H9 (cell line): ENCODE data around the gene IER5. TPM values are rescaled to one million over a fixed set of nuclear protein-coding genes. Genes with fewer than 3 reads are reported as not detected.
"Not testable (repeated sequence)": the region's sequence is repeated elsewhere in the genome, so short reads cannot be mapped to it uniquely, and the experiment has no call there.

Experiments
- DNase-seq: peaks from one replicate; pipeline ENCODE4 v3.0.0-alpha.2; 2017
- H2AFZ ChIP-seq: one replicate; pipeline ENCODE4 v1.6.1; 2013; ENCODE audit warnings: mild to moderate bottlenecking, low read length, control low read depth, moderate library complexity
- H2AK5ac ChIP-seq: 2 replicates; pipeline ENCODE4 v1.6.1; 2013; ENCODE audit warnings: low read length, control low read depth, mixed read lengths; ENCODE audit not compliant: insufficient read length
- H2BK120ac ChIP-seq: one replicate; pipeline ENCODE4 v1.6.1; 2013; ENCODE audit warnings: low read depth, mild to moderate bottlenecking, low read length, control low read depth, inconsistent platforms; ENCODE audit not compliant: poor library complexity, severe bottlenecking
- H2BK12ac ChIP-seq: 2 replicates; pipeline ENCODE4 v1.6.1; 2013; ENCODE audit warnings: low read length, control low read depth, mixed read lengths, low read depth; ENCODE audit not compliant: insufficient read length
- H2BK15ac ChIP-seq: 2 replicates; pipeline ENCODE4 v1.6.1; 2013; ENCODE audit warnings: low read depth, low read length, control low read depth
- H2BK20ac ChIP-seq: one replicate; pipeline ENCODE4 v1.6.1; 2013; ENCODE audit warnings: low read depth, mild to moderate bottlenecking, low read length, control low read depth, inconsistent platforms; ENCODE audit not compliant: poor library complexity, severe bottlenecking
- H2BK5ac ChIP-seq: 2 replicates; pipeline ENCODE4 v1.6.1; 2013; ENCODE audit warnings: low read length, control low read depth, mixed read lengths; ENCODE audit not compliant: insufficient read length
- H3K14ac ChIP-seq: 2 replicates; pipeline ENCODE4 v1.6.1; 2013; ENCODE audit warnings: low read length, control low read depth; ENCODE audit not compliant: insufficient read depth
- H3K18ac ChIP-seq: 2 replicates; pipeline ENCODE4 v1.6.1; 2013; ENCODE audit warnings: low read depth, mild to moderate bottlenecking, mixed read lengths, low read length, control low read depth; ENCODE audit not compliant: insufficient read length
- H3K23ac ChIP-seq: 2 replicates; pipeline ENCODE4 v1.6.1; 2013; ENCODE audit warnings: low read length, control low read depth, mixed read lengths, low read depth; ENCODE audit not compliant: insufficient read length
- H3K23me2 ChIP-seq: 2 replicates; pipeline ENCODE4 v1.6.1; 2013; ENCODE audit warnings: low read depth, mild to moderate bottlenecking, mixed read lengths, low read length, control low read depth; ENCODE audit not compliant: insufficient read length, poor library complexity, severe bottlenecking
- H3K27ac ChIP-seq: 2 replicates; pipeline ENCODE4 v1.5.1; 2013; ENCODE audit warnings: low read length, control low read depth, mixed read lengths, low read depth; ENCODE audit not compliant: insufficient read length
- H3K27me3 ChIP-seq: 2 replicates; pipeline ENCODE4 v1.6.1; 2013; ENCODE audit warnings: low read length, control low read depth, inconsistent platforms; ENCODE audit not compliant: insufficient read depth
- H3K4ac ChIP-seq: 2 replicates; pipeline ENCODE4 v1.6.1; 2013; ENCODE audit warnings: low read depth, mild to moderate bottlenecking, control low read depth, inconsistent platforms, low read length, moderate library complexity
- H3K4me1 ChIP-seq: 2 replicates; pipeline ENCODE4 v1.6.1; 2013; ENCODE audit warnings: low read length, control low read depth, inconsistent platforms; ENCODE audit not compliant: insufficient read depth
- H3K4me2 ChIP-seq: 2 replicates; pipeline ENCODE4 v1.6.1; 2013; ENCODE audit warnings: low read length, control low read depth, mixed read lengths; ENCODE audit not compliant: insufficient read length, insufficient read depth
- H3K56ac ChIP-seq: 2 replicates; pipeline ENCODE4 v1.6.1; 2013; ENCODE audit warnings: low read depth, mild to moderate bottlenecking, mixed read lengths, low read length, control low read depth; ENCODE audit not compliant: insufficient read length
- H3K79me1 ChIP-seq: 2 replicates; pipeline ENCODE4 v1.6.1; 2013; ENCODE audit warnings: low read depth, mild to moderate bottlenecking, moderate library complexity, low read length, control low read depth, inconsistent platforms; ENCODE audit not compliant: insufficient read depth, poor library complexity, severe bottlenecking
- H3K79me2 ChIP-seq: 2 replicates; pipeline ENCODE4 v1.6.1; 2013; ENCODE audit warnings: low read length, control low read depth, inconsistent platforms; ENCODE audit not compliant: insufficient read depth
- H3K9ac ChIP-seq: 2 replicates; pipeline ENCODE4 v1.6.1; 2013; ENCODE audit warnings: low read length, control low read depth, mixed read lengths; ENCODE audit not compliant: insufficient read length; ENCODE audit errors: extremely low read depth
- H3K9me3 ChIP-seq: one replicate; pipeline ENCODE4 v1.6.1; 2013; ENCODE audit warnings: low read depth, low read length, inconsistent platforms; ENCODE audit not compliant: control insufficient read depth
- H3T11ph ChIP-seq: one replicate; pipeline ENCODE4 v1.6.1; 2013; ENCODE audit warnings: mild to moderate bottlenecking, low read length, control low read depth, inconsistent platforms
- H4K20me1 ChIP-seq: one replicate; pipeline ENCODE4 v1.6.1; 2013; ENCODE audit not compliant: control insufficient read depth, insufficient read length, insufficient read depth
- H4K5ac ChIP-seq: 2 replicates; pipeline ENCODE4 v1.6.1; 2013; ENCODE audit warnings: low read depth, mild to moderate bottlenecking, mixed read lengths, low read length, control low read depth; ENCODE audit not compliant: insufficient read length
- H4K8ac ChIP-seq: replicated peaks from 2 replicates; pipeline ENCODE4 v1.6.1; 2013; ENCODE audit warnings: low read length, control low read depth, mixed read lengths, low read depth; ENCODE audit not compliant: insufficient read length
- H4K91ac ChIP-seq: 2 replicates; pipeline ENCODE4 v1.6.1; 2013; ENCODE audit warnings: low read depth, mild to moderate bottlenecking, moderate library complexity, mixed read lengths, low read length, control low read depth; ENCODE audit not compliant: insufficient read length
- H3K27ac Mint-ChIP-seq, 3 experiments: 2 replicates in 2 of 3; 3 replicates in 1 of 3; pipeline ENCODE4 v1.8.0; 2020 to 2021; ENCODE audit warnings: mixed read lengths in 3 of 3, mild to moderate bottlenecking in 1 of 3, moderate library complexity in 1 of 3
- H3K27me3 Mint-ChIP-seq: 2 replicates; pipeline ENCODE4 v1.8.0; 2021; ENCODE audit warnings: low read depth, mild to moderate bottlenecking, moderate library complexity, mixed read lengths
- H3K36me3 Mint-ChIP-seq, 3 experiments: 2 replicates in 2 of 3; 3 replicates in 1 of 3; pipeline ENCODE4 v1.8.0; 2020 to 2021; ENCODE audit warnings: low read depth in 3 of 3, mixed read lengths in 3 of 3; ENCODE audit not compliant: insufficient read depth in 1 of 3
- H3K4me1 Mint-ChIP-seq, 2 experiments: 2 replicates each; pipeline ENCODE4 v1.8.0; 2020; ENCODE audit warnings: mixed read lengths in 2 of 2
- H3K4me3 Mint-ChIP-seq, 2 experiments: 2 replicates in 1 of 2; 3 replicates in 1 of 2; pipeline ENCODE4 v1.8.0; 2020 to 2021; ENCODE audit warnings: mild to moderate bottlenecking in 2 of 2, mixed read lengths in 2 of 2, moderate library complexity in 1 of 2
- H3K9me3 Mint-ChIP-seq, 2 experiments: 2 replicates in 1 of 2; 3 replicates in 1 of 2; pipeline ENCODE4 v1.8.0; 2020; ENCODE audit warnings: mild to moderate bottlenecking in 2 of 2, mixed read lengths in 2 of 2, moderate library complexity in 1 of 2
- WGBS: extraction: QIAGEN DNeasy Blood & Tissue Kit; methylation state at CpG from one replicate; pipeline ENCODE4 v1.1.7; 2013; ENCODE audit warnings: missing lambda C conversion rate, low lambda C conversion rate, mixed read lengths; ENCODE audit not compliant: insufficient read length; ENCODE audit errors: extremely low coverage; 5-methylcytosine and 5-hydroxymethylcytosine counted together
- total RNA-seq: library from RNA; stranded (reverse); gene quantifications from 2 replicates; pipeline ENCODE4 v1.2.1, GENCODE V29; 2021
- TF ChIP-seq, protein P1 (sequence below): fragments of 200-600 bp; sonication (generic); conservative IDR thresholded peaks from 3 replicates; pipeline ENCODE4 v1.8.0; 2021; ENCODE audit warnings: antibody characterized with exemption, mild to moderate bottlenecking

IER5 gene
- total RNA-seq, 1 experiment from 2014 or later: 6.7 TPM

DNA sequence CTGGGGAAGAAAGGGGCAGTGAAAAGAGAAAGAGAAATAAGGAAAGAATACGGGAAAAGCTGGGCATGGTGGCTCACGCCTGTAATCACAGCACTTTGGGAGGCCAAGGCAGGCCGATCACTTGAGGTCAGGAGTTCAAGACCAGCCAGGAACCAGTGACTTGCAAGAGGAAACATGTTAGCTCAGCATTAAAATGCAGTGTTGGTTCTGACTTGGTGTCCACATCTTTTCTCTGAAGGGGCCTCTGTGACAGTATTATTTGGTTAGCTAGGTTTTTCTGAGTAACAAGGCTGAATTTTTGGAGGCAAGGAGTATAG, 26.8 kb downstream of the IER5 start:
- peaks cover 23% of the 10 kb centered on the region for H3K27me3 Mint-ChIP-seq
- Histone ChIP-seq H3K4ac (no peak overlapping the region), H4K91ac (no peak overlapping the region), H2BK120ac (no peak overlapping the region), H3K56ac (no peak overlapping the region), H3K27ac (no peak overlapping the region), H3T11ph (no peak overlapping the region), H3K18ac (no peak overlapping the region), H2BK15ac (no peak overlapping the region), H2AK5ac (no peak overlapping the region), H2BK20ac (no peak overlapping the region), H4K20me1 (no peaks in the 10 kb centered on the region), H3K27me3 (no peaks in the 10 kb centered on the region; the same call in 1 of the 2 replicates), H3K23ac (no peak overlapping the region), H3K14ac (no peak overlapping the region), H3K23me2 (no peaks in the 10 kb centered on the region), H3K4me1 (no peaks in the 10 kb centered on the region), H2AFZ (no peak overlapping the region), H2BK5ac (no peak overlapping the region), H4K8ac (no peak overlapping the region), H3K79me1 (no peaks in the 10 kb centered on the region), H3K9ac (no peak overlapping the region), H4K5ac (no peak overlapping the region), H3K79me2 (no peaks in the 10 kb centered on the region), H3K9me3 (no peaks in the 10 kb centered on the region), H2BK12ac (no peak overlapping the region), H3K4me2 (no peak overlapping the region)
- DNase-seq: no peak
- no peak overlapping the region for H3K27ac Mint-ChIP-seq
- no peak overlapping the region for H3K4me3 Mint-ChIP-seq
- TF ChIP-seq, protein P1, sequence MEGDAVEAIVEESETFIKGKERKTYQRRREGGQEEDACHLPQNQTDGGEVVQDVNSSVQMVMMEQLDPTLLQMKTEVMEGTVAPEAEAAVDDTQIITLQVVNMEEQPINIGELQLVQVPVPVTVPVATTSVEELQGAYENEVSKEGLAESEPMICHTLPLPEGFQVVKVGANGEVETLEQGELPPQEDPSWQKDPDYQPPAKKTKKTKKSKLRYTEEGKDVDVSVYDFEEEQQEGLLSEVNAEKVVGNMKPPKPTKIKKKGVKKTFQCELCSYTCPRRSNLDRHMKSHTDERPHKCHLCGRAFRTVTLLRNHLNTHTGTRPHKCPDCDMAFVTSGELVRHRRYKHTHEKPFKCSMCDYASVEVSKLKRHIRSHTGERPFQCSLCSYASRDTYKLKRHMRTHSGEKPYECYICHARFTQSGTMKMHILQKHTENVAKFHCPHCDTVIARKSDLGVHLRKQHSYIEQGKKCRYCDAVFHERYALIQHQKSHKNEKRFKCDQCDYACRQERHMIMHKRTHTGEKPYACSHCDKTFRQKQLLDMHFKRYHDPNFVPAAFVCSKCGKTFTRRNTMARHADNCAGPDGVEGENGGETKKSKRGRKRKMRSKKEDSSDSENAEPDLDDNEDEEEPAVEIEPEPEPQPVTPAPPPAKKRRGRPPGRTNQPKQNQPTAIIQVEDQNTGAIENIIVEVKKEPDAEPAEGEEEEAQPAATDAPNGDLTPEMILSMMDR: no peak
- H3K4me1 Mint-ChIP-seq: peaks cover 16 to 43% of the 10 kb centered on the region in 2 experiments
- no peaks in the 10 kb centered on the region for H3K36me3 Mint-ChIP-seq
- H3K9me3 Mint-ChIP-seq: no peaks in the 10 kb centered on the region
- WGBS: no CpG with 5 or more reads among the region's 3 CpGs

DNA sequence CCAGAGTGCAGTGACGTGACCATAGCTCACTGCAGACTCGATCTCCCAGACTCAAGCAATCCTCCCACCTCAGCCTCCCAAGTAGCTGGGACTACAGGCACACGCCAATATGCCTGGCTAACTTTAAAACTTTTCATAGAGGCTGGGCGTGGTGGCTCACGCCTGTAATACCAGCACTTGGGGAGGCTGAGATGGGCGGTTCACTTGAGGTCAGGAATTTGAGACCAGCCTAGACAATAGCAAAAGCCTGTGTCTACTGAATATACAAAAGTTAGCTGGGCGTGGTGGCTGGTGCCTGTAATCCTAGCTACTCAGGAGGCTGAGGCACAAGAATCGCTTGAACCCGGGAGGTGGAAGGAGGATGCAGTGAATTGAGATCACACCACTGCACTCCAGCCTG, 27.5 kb downstream of the IER5 start:
- not testable (repeated sequence) for DNase-seq, H3K9me3 ChIP-seq, H2BK15ac ChIP-seq, H3K18ac ChIP-seq, H3K9me3 Mint-ChIP-seq, H4K91ac ChIP-seq, H2BK12ac ChIP-seq, H4K5ac ChIP-seq, H3K27me3 ChIP-seq, H3K79me2 ChIP-seq, H3K4me3 Mint-ChIP-seq, H3K4me1 ChIP-seq, H2BK120ac ChIP-seq, H2AK5ac ChIP-seq, H3T11ph ChIP-seq, H4K8ac ChIP-seq, H4K20me1 ChIP-seq, H3K4me2 ChIP-seq, H3K79me1 ChIP-seq, H2AFZ ChIP-seq, H3K9ac ChIP-seq, H3K27ac Mint-ChIP-seq, H2BK20ac ChIP-seq, H3K14ac ChIP-seq, H3K23me2 ChIP-seq, H2BK5ac ChIP-seq, H3K23ac ChIP-seq, H3K4ac ChIP-seq, H3K36me3 Mint-ChIP-seq, H3K27ac ChIP-seq, H3K56ac ChIP-seq
- WGBS: no CpG with 5 or more reads among the region's 9 CpGs
- H3K4me1 Mint-ChIP-seq: peaks cover 16 to 37% of the 10 kb centered on the region in 2 experiments
- H3K27me3 Mint-ChIP-seq: peaks cover 17% of the 10 kb centered on the region
